ENCODE data around the gene INPP5A.
"Not testable (repeated sequence)": the region's sequence is repeated elsewhere in the genome, so short reads cannot be mapped to it uniquely, and the experiment has no call there.

Gene INPP5A

DNA sequence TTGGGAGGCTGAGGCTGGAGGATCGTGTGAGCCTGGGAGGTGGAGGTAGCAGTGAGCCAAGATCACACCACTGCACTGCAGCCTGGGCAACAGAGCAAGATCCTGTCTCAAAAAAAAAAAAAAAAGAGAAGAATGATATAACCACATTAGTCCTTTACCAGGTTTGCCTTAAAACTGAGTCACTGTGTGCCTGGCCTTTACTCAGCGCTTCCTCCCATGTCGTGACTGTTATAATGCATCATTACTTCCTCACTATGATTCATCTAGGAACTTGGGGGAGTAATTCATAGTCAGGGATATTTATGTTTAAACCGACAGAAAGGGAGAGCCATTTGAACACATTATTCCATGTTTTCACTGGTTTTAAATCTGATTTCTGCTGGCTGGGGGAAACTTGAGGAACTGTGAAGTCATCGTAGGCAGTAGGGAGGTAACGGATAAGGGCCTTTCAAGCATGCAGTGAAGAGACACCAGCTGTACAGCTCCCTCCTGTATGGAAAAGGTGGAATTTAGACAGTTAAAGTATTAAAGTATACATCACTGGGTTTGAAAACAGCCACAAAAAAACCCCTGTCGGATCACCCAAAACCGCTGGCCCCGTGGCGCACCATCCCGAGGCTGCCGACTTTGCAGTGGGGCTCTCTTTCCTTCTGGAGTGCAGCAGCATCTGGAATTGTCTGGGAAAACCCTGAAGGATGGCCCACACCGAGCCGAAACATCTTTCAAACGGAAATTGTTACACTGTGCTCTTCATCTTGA lies 128.5 kb downstream of the INPP5A start:
- peak; percentile 41 to 66 for DNase-seq

DNA sequence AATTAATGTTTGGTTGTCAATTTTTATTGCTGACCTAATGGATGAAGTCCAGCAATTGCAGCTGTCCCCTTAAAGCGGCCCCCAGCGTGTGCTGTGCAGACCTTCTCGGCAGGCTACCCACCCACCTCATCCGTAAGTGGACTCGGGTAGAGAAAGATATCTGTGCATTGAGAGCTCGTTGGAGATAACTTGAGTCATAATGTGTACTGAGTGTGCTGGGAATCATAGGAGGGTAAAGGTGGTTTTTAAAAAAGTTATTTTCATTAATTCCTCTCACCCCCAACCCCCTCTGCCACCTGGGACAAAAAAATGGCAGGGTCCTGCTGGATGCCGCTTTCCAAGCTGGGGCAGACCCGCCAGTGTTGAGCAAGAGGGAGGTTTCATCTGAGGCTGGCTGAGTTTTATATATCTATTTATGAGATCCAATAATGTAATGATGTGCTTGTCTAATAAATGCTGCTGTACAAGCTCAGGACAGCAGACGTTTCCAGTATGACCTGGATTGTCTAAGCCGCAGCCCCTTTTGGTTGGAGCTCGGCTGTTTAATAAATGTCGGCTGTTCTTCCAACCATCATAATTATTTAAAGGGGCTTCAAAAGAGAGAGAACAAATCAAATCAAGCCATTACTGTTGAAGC lies 129.2 kb downstream of the INPP5A start:
- DNase-seq = no peak

DNA sequence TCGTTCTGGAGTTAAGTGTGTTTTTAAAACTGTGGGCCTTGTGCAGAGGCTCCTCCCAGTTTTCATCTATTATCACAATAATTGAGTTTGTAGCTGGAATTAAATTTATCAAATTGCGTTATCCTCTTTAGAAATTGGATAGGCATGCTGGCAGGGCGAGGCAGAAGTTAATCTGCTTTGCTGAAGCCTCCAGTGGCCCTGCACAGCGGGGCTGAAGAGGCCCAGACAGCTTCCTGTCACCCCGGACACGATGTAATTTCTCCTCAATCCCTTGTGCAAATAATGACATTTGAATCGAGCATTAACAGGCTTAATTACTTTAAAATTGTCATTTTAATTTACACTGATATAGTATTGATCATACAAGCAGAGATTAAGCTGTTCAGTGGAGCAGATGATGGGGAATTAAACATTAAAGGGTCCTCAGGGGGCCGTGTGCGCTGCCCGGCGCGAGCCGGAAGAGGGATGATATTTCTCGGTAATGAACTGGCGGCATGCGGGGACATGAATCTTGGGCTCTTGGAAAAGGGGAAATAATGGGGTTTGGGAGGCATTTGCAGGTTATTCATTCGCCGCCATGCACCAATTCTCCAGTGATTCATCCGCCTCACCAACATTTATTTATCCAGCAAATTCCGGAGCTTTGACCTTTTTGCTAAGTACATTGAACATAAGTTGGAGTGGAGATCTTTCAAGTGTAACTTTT lies 129.9 kb downstream of the INPP5A start:
- no peak for DNase-seq

DNA sequence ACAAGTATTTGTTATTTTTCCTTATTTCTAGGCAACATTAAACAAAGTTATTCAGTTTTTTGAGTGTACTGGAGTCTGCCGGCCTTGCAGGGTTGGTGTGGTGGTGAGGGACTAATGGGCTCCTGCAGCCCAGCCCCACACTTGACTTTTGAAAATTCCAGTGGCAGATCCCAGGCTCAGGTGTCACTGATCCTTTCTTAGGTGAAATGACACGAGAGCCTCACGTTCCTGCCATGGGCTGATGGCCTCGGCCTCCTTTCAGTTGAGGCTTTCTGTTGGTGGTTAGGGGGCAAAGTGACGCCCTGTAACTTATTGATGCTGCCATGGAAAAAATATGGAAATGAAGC lies 130.4 kb downstream of the INPP5A start:
- no peak for DNase-seq

DNA sequence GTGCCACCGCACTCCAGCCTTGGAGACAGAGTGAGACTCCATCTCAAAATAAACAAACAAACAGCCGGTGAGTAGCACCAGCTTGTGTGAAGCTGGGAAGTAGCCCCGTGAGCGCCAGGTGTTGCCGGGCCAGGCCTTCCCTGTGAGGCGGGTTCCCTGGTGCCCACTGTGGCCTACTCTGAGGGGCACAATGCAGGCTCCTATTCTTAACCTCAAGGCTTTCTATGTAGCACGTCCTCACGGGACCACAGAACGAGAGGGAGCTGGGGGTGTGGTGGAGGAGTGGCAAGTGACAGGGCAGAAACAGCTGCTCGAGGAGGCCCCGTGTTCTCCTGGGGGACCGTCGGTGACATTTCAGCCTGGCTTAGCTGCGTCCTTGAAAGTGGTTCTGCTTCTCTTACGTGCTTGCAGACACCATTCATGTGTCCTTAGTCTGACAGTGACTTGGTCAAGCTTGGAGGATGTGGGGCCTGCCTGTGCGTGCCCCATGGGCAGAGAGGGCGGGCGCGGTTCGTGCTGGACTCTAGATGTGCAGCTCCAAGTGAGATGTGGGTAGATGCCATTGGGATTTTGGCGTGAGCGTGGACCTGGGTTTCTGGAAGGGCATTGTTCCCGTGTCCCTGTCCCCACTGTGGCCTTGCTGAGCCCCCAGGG lies 131.7 kb downstream of the INPP5A start:
- DNase-seq = no peak

DNA sequence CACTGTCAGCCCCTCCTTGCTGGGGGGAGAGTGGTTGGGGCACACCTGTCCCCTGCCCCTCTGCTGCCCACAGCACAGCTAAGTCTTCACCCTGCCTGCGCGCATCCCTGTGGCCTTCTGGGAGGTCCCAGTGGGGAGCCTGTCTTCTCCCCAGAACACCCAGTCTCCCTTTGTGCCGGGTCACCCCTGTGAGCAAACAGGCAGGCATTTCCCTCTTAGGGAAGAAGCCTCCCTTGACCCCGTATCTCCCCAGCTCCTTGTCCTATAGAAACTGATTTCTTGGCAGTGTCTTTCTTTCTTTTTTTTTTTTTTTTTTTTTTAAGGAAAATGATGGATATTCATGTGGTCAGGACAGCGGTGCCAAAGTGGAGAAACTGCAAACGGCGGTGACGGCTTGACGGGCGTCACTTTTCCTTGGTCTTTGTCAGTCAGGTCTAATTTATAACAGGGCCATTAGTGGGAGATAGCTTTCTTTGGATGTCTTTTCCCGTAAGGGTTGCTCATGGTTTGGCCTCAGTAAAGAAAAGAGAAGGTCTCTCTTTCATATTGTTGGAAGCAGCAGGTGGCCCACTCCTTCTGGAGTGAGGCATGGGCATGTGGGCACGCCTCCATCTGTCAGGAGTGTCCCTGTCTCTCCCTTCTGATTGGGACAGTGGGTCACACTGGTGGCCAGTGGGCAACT lies 133.1 kb downstream of the INPP5A start:
- no peak for DNase-seq

DNA sequence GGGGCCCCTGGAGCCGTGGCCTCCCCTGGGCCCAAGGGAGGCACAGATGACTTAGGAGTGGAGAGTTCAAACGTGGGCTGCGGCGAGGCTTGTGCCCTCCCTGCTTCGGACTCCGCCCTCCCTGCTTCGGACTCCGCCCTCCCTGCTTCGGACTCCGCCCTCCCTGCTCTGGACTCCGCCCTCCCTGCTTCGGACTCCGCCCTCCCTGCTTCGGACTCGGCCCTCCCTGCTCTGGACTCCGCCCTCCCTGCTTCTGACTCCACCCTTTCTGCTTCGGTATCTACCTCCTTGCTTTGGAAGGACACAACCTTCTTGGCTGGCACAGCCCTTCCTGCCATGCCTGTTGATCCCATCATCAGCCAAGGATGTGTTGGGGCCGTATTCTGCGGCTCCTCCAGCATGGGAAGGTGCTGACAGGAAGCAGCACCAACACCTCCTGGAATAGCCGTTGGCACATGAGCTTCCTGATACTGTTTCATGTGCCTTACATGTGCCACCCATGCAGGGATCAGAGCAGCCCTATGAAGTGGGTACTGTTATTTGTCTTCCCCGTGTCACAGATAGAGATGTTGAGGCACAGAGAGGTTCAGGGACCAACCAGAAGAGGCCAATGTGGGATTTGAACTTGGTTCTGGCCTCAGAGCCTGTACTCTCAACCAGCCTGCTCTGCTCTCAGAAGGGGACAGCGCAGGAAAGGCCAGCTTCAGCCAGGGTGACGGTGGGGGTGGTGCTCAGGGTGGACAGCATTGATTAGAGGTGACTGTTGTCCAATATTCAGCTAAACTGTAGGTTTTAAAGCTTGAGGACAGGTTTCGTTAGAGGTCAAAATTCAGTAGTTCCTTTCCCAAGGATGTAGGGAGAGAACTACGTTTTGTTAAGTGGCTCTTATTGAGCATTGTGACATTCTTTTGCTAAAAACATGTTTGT lies 133.9 kb downstream of the INPP5A start:
- DNase-seq = no peak

DNA sequence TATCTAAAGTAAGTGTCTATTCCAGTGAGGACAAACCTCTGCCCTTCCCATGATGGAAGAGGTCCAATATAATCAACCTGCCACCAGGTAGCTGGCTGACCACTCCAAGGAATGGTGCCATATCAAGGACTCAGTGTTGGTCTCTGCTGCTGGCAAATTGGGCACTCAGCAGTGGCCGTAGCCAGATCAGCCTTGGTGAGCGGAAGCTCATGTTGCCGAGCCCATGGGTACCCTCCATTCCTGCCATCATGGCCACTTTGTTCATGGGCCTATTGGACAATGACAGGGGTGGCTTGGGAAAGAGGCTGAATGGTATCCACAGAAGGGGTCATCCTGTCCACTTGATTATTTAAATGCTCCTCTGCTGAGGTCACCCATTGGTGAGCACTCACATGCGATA lies 136.2 kb downstream of the INPP5A start:
- DNase-seq = not testable (repeated sequence)

DNA sequence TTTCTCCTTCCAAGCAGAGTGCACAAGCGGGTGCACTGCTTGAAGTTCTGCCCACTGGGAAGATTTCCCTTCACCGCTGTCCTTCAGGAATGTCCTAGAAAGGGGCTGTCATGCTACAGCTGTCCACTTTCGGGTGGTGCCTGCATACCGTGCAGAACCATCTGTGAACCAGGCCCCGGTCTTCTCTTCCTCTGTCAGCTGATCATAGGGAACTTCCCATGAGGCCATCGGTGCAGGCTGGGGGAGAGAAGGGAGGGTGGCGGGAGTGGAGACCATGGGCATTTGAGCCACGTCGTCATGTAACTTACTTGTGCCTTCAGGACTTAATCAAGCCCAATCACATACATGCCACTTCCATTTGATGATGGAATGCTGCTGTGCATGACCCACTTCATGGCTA lies 136.7 kb downstream of the INPP5A start:
- no peak for DNase-seq

DNA sequence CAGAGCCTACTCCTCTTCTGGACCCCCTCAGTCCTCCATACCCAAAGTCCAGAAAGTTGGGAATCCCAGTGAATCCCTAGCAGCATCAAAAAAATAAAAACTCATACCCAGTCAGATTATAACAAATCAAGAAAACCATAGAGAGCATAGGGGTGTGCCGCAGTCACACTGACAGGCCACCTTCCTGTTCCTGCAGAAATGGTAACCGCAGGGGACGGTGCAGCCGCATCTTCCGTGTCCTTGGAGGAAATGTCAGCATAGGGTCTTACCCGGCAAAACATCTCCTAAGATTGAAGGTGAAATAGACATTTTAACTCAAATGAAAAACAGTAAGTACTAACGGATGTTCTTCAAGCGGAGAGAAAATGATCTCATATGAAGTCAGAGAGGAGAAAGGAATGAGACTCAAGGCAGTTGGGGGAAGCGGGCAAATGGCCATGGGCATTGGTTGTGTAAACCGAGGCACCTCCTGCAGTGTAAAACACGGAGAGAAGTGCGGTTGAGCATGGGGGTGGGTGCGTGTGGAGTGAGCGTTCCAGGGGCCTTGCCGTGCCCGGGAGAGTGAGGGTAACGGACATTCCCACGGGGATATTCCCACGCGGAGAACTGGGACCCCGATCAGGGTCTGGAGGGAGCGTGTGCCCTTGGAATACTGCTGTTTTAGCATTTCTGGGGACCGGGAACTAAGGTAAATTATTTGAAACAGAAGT lies 137.6 kb downstream of the INPP5A start:
- DNase-seq = no peak

DNA sequence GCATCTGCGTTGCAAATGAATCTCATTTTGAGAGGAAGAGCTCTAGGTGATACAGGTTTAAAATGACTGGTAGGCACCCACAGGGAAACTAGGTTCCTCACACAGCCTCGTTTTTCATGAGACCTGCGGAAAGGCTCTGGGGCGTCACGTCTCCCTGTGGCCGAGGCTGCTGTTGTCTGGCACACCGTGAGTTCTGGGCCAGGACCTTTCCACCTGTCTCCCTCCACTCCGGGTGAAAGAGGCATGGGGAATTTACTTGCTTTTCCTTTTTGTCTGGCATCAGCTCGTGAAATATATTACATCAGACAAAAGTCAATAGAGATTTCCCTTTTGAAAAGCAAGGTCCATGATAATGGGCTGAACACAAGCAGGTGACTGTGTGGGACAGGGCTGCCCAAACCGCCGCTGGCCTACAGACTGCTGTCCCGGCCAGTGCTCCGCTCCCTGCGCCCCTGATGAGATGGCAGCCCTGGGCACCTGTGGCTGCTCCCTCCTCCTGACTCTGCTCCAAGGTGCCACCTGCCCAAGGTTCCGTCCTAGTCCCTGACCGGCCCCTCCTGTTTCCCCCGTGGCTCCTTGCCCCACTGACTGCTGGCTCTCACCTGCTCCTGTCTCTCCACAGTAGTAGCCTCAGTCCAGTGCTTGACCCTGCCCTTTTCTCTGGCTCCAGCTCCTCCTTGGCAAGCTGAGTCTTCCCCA lies 138.8 kb downstream of the INPP5A start:
- DNase-seq = no peak

DNA sequence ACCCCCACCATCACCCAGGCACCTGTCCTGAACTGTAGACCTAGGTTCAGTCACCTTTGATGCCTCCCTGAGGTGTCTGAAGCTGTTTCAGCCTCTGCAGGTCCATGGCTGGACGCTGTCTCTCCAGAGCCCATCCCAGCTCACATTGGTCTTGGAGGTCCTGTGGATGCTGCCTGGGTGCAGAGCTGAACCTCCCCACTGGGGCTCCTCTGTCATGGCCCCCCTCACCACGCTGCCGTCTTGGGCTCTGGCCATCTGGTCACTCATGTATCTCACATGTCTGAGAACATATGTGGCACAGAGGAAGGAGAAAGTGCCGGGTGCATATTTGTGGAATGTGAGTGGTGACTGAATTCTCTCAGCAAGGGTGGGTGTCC lies 139.5 kb downstream of the INPP5A start:
- DNase-seq = no peak

DNA sequence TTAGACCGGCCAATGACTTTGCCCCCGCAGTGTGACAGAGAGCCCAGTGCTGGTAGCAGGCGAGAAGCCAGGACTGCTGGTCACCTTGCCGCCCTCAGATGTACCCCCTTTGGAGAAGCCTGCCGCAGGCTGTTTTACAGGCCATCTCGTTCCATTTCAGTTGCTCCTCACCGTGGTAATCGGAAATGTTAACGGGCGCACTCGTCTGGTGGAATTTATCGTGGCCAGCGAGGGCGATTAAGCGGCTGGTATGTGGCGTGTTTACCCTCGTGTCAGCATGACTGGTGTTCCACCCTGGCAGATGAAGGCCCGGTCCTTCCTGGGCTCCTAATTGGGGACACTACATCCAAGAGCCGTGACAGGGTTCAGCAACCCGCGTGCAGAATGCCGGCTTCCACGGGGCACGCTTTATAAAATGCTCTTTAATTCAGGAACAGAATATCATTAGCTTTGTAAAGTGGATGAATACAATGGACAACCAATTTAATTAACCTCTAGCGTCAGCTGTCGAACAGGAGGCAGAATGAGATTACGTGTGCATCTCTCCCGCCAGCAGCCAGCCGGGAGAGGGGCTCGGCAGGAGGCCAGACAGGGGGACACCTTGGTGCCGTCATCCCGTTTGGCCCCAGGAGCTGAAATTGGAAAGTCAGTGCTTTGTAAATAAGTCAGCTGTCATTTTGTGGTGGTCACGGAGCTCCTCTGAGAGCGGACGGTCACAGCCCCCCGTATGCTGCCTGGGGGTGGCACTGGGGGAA lies 140.1 kb downstream of the INPP5A start:
- DNase-seq = no peak

DNA sequence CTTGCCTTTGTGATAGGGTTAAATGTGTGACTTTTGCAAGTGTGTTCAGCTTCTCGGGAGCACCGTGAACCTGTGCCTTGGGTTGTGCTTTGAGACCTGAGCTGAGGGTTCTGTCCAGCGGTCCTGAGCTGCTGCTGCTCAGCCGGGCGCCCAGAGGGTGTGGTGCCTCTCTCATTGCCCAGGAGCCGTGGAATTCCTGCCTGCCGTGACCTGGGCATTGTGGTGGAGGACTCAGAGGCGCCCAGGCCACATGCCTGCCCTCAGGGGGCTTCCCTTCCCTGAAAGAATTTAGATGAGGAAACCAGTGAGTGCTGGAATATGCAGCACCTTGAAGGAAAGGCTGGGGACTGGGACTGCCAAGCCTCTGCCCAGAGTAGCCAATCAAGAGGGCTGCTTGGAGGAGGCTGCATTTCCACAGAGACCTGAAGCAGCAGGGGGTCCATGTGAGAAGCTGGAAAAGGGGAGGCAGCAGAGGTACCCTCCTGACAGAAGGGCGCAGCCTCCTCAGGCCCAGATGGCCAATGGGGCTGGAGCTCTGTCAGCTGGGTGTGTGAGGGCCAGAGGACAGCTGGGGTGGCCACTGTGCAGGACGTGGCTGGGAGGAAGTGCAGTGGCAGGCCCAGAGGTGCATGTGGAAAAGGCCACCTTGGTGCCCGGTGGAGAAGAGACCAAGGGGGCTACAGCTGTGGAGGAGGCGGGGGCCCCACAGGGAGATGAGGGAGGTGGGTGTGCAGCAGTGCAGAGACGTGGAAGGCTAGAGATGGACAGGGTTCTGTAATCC lies 141.0 kb downstream of the INPP5A start:
- no peak for DNase-seq

DNA sequence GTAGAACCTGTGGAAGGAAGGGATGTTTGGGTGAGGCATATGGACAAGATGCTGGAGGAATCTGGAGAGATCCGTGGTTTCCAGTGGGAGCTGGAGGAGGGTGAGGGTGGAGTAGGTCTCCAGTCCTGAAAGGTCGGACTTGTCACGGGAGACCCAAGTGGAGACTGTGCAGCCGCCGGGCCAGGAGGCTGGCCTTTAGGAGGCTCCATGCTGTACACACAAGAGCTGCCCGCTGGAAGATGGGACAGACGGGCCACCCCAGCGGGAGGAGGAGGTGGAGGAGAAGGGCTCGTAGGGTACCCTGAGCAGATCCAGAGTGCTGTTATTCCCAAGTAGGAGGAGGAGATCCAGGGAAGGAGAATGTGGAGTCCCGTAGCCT lies 141.6 kb downstream of the INPP5A start:
- no peak for DNase-seq

DNA sequence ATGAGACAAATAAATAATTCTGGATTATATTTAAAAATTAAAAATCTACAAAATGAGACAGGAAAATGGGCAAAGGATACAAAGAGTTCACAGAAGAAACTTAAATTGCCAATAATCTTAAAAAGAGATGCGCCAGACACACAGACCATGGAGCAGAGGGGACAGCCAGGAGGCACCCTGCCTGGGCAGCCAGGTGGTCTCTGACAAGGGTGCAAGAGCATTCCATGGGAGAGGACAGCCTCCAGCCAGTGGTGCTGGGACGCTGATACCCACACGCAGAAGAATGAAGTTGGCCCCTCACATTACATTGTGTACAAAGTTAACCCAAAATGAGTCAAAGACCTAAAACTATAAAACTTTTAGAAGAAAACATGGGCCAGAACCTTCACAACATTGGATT lies 142.1 kb downstream of the INPP5A start:
- no peak for DNase-seq

DNA sequence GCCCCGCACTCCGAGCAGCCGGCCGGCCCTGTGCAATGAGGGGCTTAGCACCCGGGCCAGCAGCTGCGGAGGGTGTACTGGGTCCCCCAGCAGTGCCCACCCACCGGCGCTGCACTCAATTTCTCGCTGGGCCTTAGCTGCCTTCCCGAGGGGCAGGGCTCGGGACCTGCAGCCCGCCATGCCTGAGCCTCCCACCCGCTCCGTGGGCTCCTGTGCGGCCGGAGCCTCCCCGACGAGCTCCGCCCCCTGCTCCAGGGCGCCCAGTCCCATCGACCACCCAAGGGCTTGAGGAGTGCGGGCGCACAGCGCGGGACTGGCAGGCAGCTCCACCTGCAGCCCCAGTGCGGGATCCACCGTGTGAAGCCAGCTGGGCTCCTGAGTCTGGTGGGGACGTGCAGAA lies 143.2 kb downstream of the INPP5A start:
- not testable (repeated sequence) for DNase-seq

DNA sequence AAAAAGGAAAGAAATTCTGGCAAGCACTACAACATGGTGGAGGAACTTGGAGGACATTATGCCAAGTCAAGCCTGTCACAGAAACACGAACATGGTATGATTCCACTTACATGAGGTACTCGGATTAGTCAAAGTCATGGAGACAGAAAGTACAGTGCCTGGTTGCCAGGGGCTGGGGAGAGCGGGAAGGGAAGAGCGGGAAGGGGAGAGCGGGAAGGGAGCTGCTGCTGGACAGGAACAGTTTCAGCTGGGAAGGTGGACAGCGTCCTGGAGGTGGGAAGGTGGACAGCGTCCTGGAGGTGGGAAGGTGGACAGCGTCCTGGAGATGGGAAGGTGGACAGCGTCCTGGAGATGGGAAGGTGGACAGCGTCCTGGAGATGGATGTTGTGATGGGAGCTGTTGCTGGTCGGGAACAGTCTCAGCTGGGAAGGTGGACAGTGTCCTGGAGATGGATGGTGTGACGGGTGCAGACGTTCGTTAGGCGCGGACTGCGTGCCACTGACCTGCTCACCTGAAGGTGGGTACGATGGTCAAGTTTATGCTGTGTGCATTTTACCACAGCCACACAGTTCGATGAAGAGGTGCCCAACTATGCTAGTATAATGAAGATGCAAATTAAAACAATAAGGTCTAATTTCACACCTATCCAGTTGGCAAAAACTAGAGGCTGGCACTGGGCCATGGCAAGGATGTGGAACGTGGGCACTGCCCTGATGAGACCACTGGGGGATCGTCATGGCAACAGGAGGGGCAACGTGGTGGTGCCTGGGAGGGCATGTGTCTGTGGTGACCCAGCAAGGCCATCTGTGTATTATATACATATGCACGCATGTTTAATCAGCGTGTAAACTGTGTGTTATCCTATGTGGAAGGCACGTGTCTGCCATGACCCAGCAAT lies 144.5 kb downstream of the INPP5A start:
- no peak for DNase-seq
